Ishikawa (cell line): ENCODE data around the gene COL8A2.

ENCODE experiments used
- CEBPB ChIP-seq: IDR thresholded peaks from 2 replicates; pipeline ENCODE4 v1.6.1; 2012
- EGR1 ChIP-seq: IDR thresholded peaks from 2 replicates; pipeline ENCODE4 v1.6.1; 2012
- EP300 ChIP-seq: IDR thresholded peaks from 2 replicates; pipeline ENCODE4 v1.6.1; 2012; ENCODE audit warnings: borderline replicate concordance
- MAX ChIP-seq: IDR thresholded peaks from 2 replicates; pipeline ENCODE4 v1.6.1; 2012
- RAD21 ChIP-seq: IDR thresholded peaks from 2 replicates; pipeline ENCODE4 v1.6.1; 2012; ENCODE audit warnings: low read depth
- TAF1 ChIP-seq: IDR thresholded peaks from 2 replicates; pipeline ENCODE4 v1.6.1; 2012; ENCODE audit warnings: low read depth, mild to moderate bottlenecking
- TEAD4 ChIP-seq: IDR thresholded peaks from 2 replicates; pipeline ENCODE4 v1.6.1; 2012
- YY1 ChIP-seq: IDR thresholded peaks from 2 replicates; pipeline ENCODE4 v1.6.1; 2012; ENCODE audit warnings: low read depth
- ZBTB7A ChIP-seq: IDR thresholded peaks from 2 replicates; pipeline ENCODE4 v1.6.1; 2012; ENCODE audit warnings: low read depth

- no peak for TF ChIP-seq EP300
- TF ChIP-seq CEBPB = no peak
- TF ChIP-seq YY1 = no peak
- TF ChIP-seq EGR1 = no peak
- no peak for TF ChIP-seq TAF1
- TF ChIP-seq RAD21 = no peak
- TF ChIP-seq MAX = no peak
- TF ChIP-seq TEAD4 = no peak
- TF ChIP-seq ZBTB7A = no peak
Measured at GRCh38 chr1:36123356-36123755, 1.7 kb downstream of the COL8A2 start.
